Neural crest cell (in vitro differentiated cells): ENCODE data around the gene RGL2. TPM values are rescaled to one million over a fixed set of nuclear protein-coding genes. Genes with fewer than 3 reads are reported as not detected.

Experiments
- DNase-seq: peaks from one replicate; pipeline ENCODE4 v3.0.0; 2021; ENCODE audit warnings: low read depth, mixed read lengths, low spot score
- H3K27ac Mint-ChIP-seq: one replicate; pipeline ENCODE4 v1.8.0; 2021; ENCODE audit warnings: mild to moderate bottlenecking, mixed read lengths; ENCODE audit not compliant: unreplicated experiment
- H3K27me3 Mint-ChIP-seq: 2 replicates; pipeline ENCODE4 v1.8.0; 2021; ENCODE audit warnings: low read depth, mild to moderate bottlenecking, mixed read lengths
- H3K36me3 Mint-ChIP-seq: 2 replicates; pipeline ENCODE4 v1.8.0; 2021; ENCODE audit warnings: low read depth, mild to moderate bottlenecking, mixed read lengths
- H3K4me1 Mint-ChIP-seq: 2 replicates; pipeline ENCODE4 v1.8.0; 2021; ENCODE audit warnings: mixed read lengths
- H3K4me3 Mint-ChIP-seq: one replicate; pipeline ENCODE4 v1.8.0; 2021; ENCODE audit warnings: mild to moderate bottlenecking, mixed read lengths
- H3K9me3 Mint-ChIP-seq: 2 replicates; pipeline ENCODE4 v1.8.0; 2021; ENCODE audit warnings: mixed read lengths
- CTCF ChIP-seq: fragments of 200-600 bp; sonication (generic); conservative IDR thresholded peaks from 2 replicates; pipeline ENCODE4 v1.5.0; 2021; ENCODE audit warnings: antibody characterized with exemption, mild to moderate bottlenecking
- total RNA-seq: library from RNA; stranded (reverse); gene quantifications from 2 replicates; pipeline ENCODE4 v1.2.1, GENCODE V29; 2021

Gene RGL2
- total RNA-seq, 1 donor from 2014 or later, result 56.0 TPM

GRCh38 chr6:33279971-33280511 is 18.7 kb downstream of the RGL2 start:
- no peaks in the 10 kb centered on the region for H3K27me3 Mint-ChIP-seq
- peak; percentile 29 for DNase-seq
- H3K4me3 Mint-ChIP-seq, result peak overlapping the region; percentile 59
- peak; percentile 61 for TF ChIP-seq CTCF
- H3K9me3 Mint-ChIP-seq, result no peaks in the 10 kb centered on the region
- no peak overlapping the region for H3K27ac Mint-ChIP-seq
- peaks cover 24% of the 10 kb centered on the region for H3K4me1 Mint-ChIP-seq
- peaks cover 4% of the 10 kb centered on the region for H3K36me3 Mint-ChIP-seq

- Mint-ChIP-seq H3K4me3 (peak overlapping the region; percentile 9), H3K36me3 (peaks cover 8% of the 10 kb centered on the region), H3K27me3 (no peaks in the 10 kb centered on the region), H3K9me3 (no peaks in the 10 kb centered on the region), H3K4me1 (peaks cover 32% of the 10 kb centered on the region), H3K27ac (no peak overlapping the region)
- no peak for TF ChIP-seq CTCF
- no peak for DNase-seq
These were observed 19.5 kb downstream of the RGL2 start for GRCh38 chr6:33279257-33279695.

GRCh38 chr6:33278810-33279209 is 19.9 kb downstream of the RGL2 start:
- no peak for DNase-seq
- no peak for TF ChIP-seq CTCF
- H3K9me3 Mint-ChIP-seq, result no peaks in the 10 kb centered on the region
- H3K36me3 Mint-ChIP-seq, result peaks cover 10% of the 10 kb centered on the region
- H3K27me3 Mint-ChIP-seq, result no peaks in the 10 kb centered on the region
- H3K4me1 Mint-ChIP-seq, result peaks cover 34% of the 10 kb centered on the region
- no peak overlapping the region for H3K27ac Mint-ChIP-seq
- H3K4me3 Mint-ChIP-seq, result peak overlapping the region; percentile 89

- no peaks in the 10 kb centered on the region for H3K9me3 Mint-ChIP-seq
- peaks cover 10% of the 10 kb centered on the region for H3K36me3 Mint-ChIP-seq
- TF ChIP-seq CTCF, result no peak
- no peak overlapping the region for H3K27ac Mint-ChIP-seq
- H3K27me3 Mint-ChIP-seq, result no peaks in the 10 kb centered on the region
- peaks cover 38% of the 10 kb centered on the region for H3K4me1 Mint-ChIP-seq
- DNase-seq, result no peak
- H3K4me3 Mint-ChIP-seq, result peak overlapping the region; percentile 89
These were observed 20.4 kb downstream of the RGL2 start for GRCh38 chr6:33278392-33278741.

- H3K9me3 Mint-ChIP-seq, result no peaks in the 10 kb centered on the region
- no peaks in the 10 kb centered on the region for H3K27me3 Mint-ChIP-seq
- H3K4me1 Mint-ChIP-seq, result peaks cover 44% of the 10 kb centered on the region
- H3K27ac Mint-ChIP-seq, result no peak overlapping the region
- no peak for TF ChIP-seq CTCF
- H3K36me3 Mint-ChIP-seq, result peaks cover 10% of the 10 kb centered on the region
- no peak for DNase-seq
- peak overlapping the region; percentile 89 for H3K4me3 Mint-ChIP-seq
These were observed 20.9 kb downstream of the RGL2 start for GRCh38 chr6:33277663-33278391.
